Measurements from ENCODE around the gene METAP2. TPM values are rescaled to one million over a fixed set of nuclear protein-coding genes. Genes with fewer than 3 reads are reported as not detected.

METAP2 gene
- total RNA-seq, 2 experiments from 2014 or later = 67.7 to 69.4 TPM

DNA sequence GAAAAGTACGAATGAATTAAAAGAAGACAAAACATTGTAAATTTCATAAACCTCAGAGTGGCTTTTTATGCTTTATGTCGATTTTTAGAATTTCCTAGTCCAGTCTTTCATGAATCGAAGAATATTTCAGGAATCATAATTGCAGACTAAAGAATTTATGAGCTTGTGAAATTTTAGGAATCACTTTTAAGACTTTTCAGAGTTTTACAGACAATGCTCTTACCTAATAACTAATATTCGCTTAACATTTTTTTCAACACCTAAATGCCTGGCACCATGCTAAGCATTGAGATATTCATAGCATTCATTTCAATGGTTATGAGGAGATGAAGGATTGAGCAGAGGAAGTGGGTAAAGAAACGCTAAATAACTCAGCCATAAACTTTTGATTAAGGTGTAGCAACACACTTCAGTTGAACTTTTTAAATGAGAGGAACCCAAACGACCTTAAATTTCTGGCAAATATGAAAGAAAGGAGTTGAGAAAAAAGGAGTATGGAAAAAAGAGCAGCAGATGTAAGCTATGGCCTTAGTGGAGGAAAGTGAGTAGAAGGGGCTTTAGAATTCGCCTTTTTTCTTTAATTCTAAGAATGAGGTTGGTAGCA is 78.1 kb downstream of the METAP2 start:
- POLR2A ChIA-PET = interaction anchor here (0.6 to 1.7 kb wide), 4 partner anchors 9 to 910 kb away, joined by 3 to 8 read pairs (median 4); partner anchors contain the start of gene METAP2
- Mint-ChIP-seq H3K36me3 (ENCODE audit: low read depth) (peaks cover 15% of the 10 kb centered on the region), H3K4me3 (peak overlapping the region; percentile 83), H3K27me3 (ENCODE audit: low read depth) (peaks cover 5% of the 10 kb centered on the region), H3K9me3 (ENCODE audit: insufficient read depth) (no peaks in the 10 kb centered on the region), H3K4me1 (ENCODE audit: low read depth) (peaks cover 59% of the 10 kb centered on the region), H3K27ac (peak overlapping the region; percentile 94)
- ATAC-seq (no peak), DNase-seq (no peak)
- CTCF ChIA-PET = no interaction called here

- ChIA-PET CTCF (interaction anchor here (1.9 kb wide), 1 partner anchor 19 kb away, joined by 9 read pairs; no protein-coding TSS in a partner anchor), POLR2A (interaction anchor here (0.6 to 1.7 kb wide), 4 partner anchors 14 to 478 kb away, joined by 3 to 8 read pairs (median 4); partner anchors contain the start of gene METAP2)
- DNase-seq = peak; percentile 49
- H3K27ac Mint-ChIP-seq = peak overlapping the region; percentile 94
- H3K9me3 Mint-ChIP-seq (ENCODE audit: insufficient read depth) = no peaks in the 10 kb centered on the region
- ATAC-seq = peak; percentile 28
- peak overlapping the region; percentile 83 for H3K4me3 Mint-ChIP-seq
- peaks cover 49% of the 10 kb centered on the region for H3K4me1 Mint-ChIP-seq (ENCODE audit: low read depth)
- peaks cover 15% of the 10 kb centered on the region for H3K36me3 Mint-ChIP-seq (ENCODE audit: low read depth)
- no peaks in the 10 kb centered on the region for H3K27me3 Mint-ChIP-seq (ENCODE audit: low read depth)
These were observed 79.4 kb downstream of the METAP2 start for GRCh38 chr12:95553197-95553943.

DNA sequence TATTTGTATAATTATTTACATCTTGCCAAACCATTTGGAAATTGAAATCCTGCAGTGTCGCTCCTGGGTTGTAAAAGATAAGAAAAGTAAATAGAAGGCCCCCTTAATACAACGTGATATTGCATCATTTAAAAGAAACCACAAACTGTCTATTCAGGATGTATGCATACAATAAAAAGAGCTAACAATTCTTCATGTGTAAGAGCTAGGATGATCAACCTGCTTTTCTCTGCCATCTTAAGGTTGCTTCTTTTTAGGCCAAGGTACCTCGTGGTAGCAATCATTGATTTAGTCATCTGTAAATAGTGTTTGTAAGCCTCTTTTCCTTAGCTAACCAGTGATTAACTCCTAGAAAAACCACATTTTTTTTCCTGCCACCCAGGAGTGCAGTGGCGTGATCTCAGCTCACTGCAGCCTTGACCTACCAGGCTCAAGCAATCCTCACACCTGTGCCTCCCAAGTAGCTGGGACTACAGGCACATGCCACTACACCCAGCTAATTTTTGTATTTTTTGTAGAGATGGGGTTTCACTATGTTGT is 80.7 kb downstream of the METAP2 start:
- peaks cover 8% of the 10 kb centered on the region for H3K36me3 Mint-ChIP-seq (ENCODE audit: low read depth)

DNA sequence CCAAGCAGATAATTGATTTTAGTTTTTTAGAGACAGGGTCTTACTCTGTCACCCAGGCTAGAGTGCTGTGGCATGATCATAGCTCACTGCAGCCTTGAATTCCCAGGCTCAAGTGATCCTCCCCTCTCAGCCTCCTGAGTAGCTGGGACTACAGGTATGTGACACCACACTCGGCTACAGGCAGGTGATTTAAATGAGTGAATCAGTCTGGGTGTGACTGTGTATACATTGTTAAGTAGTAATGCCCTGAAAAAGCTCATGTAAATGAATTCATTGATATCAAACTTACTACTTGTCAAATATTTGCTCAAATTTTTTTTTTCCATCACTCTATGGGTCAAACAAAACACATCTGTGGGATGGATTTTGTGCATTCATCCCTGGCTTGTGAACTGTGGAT is 83.7 kb downstream of the METAP2 start:
- no peak overlapping the region for H3K27ac Mint-ChIP-seq
- peaks cover 26% of the 10 kb centered on the region for H3K4me1 Mint-ChIP-seq (ENCODE audit: low read depth)
- ChIA-PET POLR2A (interaction anchor here (0.6 kb wide), 1 partner anchor 15 kb away, joined by 6 read pairs; no protein-coding TSS in a partner anchor), CTCF (no interaction called here)
- no peaks in the 10 kb centered on the region for H3K9me3 Mint-ChIP-seq (ENCODE audit: insufficient read depth)
- no peaks in the 10 kb centered on the region for H3K36me3 Mint-ChIP-seq (ENCODE audit: low read depth)
- ATAC-seq (no peak), DNase-seq (no peak)
- H3K4me3 Mint-ChIP-seq = no peak overlapping the region
- no peaks in the 10 kb centered on the region for H3K27me3 Mint-ChIP-seq (ENCODE audit: low read depth)

More for the DNA sequence above, 80.7 kb downstream of the METAP2 start:
- H3K9me3 Mint-ChIP-seq (ENCODE audit: insufficient read depth) = no peaks in the 10 kb centered on the region
- H3K27ac Mint-ChIP-seq = peak overlapping the region; percentile 33
- ChIA-PET POLR2A (interaction anchor here (1.1 kb wide), 1 partner anchor 15 kb away, joined by 3 read pairs; no protein-coding TSS in a partner anchor), CTCF (interaction anchor here (0.9 to 1.9 kb wide), 4 partner anchors 11 to 514 kb away, joined by 3 to 9 read pairs (median 3); no protein-coding TSS in a partner anchor)
- DNase-seq (no peak), ATAC-seq (peak; percentile 19)
- peaks cover 41% of the 10 kb centered on the region for H3K4me1 Mint-ChIP-seq (ENCODE audit: low read depth)
- H3K27me3 Mint-ChIP-seq (ENCODE audit: low read depth) = no peaks in the 10 kb centered on the region
- no peak overlapping the region for H3K4me3 Mint-ChIP-seq

Other genes starting within 250 kb of the METAP2 start
- 10 to 100 TPM; 17.1 to 18.9 TPM for gene USP44, start 77.3 kb downstream of the METAP2 start, total RNA-seq